Neural cell (in vitro differentiated cells): ENCODE measurements around the gene DNAL4. TPM values are rescaled to one million over a fixed set of nuclear protein-coding genes. Genes with fewer than 3 reads are reported as not detected.
A peak's percentile ranks its signal among the peaks of the same experiment; 100 is the strongest.

Experiments used
- H2AFZ ChIP-seq: fragments of 200-600, 300-800 bp; sonication (generic), shearing (Covaris generic); 2 replicates; pipeline ENCODE4 v1.6.0; 2014; ENCODE audit warnings: low read depth, mild to moderate bottlenecking, antibody characterized with exemption, low read length, moderate library complexity
- H3F3A ChIP-seq: fragments of 200-600 bp; shearing (Covaris generic); 2 replicates; pipeline ENCODE4 v1.6.1; 2016; ENCODE audit warnings: mild to moderate bottlenecking, moderate library complexity, mixed read lengths, antibody characterized with exemption, low read length; ENCODE audit not compliant: insufficient read depth, poor library complexity, severe bottlenecking
- H3K27ac ChIP-seq: fragments of 200-600, 300-800 bp; sonication (generic), shearing (Covaris generic); 2 replicates; pipeline ENCODE4 v1.5.1; 2014; ENCODE audit warnings: mild to moderate bottlenecking, low read length, moderate library complexity
- H3K27me3 ChIP-seq: fragments of 300-800, 200-600 bp; sonication (generic), shearing (Covaris generic); 2 replicates; pipeline ENCODE4 v1.6.0; 2014; ENCODE audit warnings: mild to moderate bottlenecking, low read depth, low read length, moderate library complexity; ENCODE audit not compliant: insufficient read depth
- H3K36me3 ChIP-seq: fragments of 300-800, 200-600 bp; sonication (generic), shearing (Covaris generic); 2 replicates; pipeline ENCODE4 v1.5.1; 2014; ENCODE audit warnings: mild to moderate bottlenecking, antibody characterized with exemption, low read length, moderate library complexity; ENCODE audit not compliant: insufficient read depth
- H3K4me2 ChIP-seq: fragments of 300-800, 200-600 bp; sonication (generic), shearing (Covaris generic); 2 replicates; pipeline ENCODE4 v1.6.0; 2014; ENCODE audit warnings: mild to moderate bottlenecking, low read length
- H3K4me3 ChIP-seq: fragments of 300-800, 200-600 bp; sonication (generic), shearing (Covaris generic); 2 replicates; pipeline ENCODE4 v1.5.1; 2014; ENCODE audit warnings: mild to moderate bottlenecking, low read length, moderate library complexity
- H3K79me2 ChIP-seq: fragments of 200-600 bp; shearing (Covaris generic); replicated peaks from 2 replicates; pipeline ENCODE4 v1.6.0; 2014; ENCODE audit warnings: mild to moderate bottlenecking, low read length, moderate library complexity; ENCODE audit not compliant: insufficient read depth
- H3K9ac ChIP-seq: fragments of 300-800, 200-600 bp; sonication (generic), shearing (Covaris generic); 2 replicates; pipeline ENCODE4 v1.6.1; 2016; ENCODE audit warnings: mild to moderate bottlenecking, low read length, mixed read lengths
- H3K9me2 ChIP-seq: fragments of 200-600 bp; shearing (Covaris generic); 2 replicates; pipeline ENCODE4 v1.6.1; 2016; ENCODE audit warnings: mild to moderate bottlenecking, low read length, mixed read lengths; ENCODE audit not compliant: insufficient read depth
- H3K9me3 ChIP-seq: fragments of 200-600, 300-800 bp; sonication (generic), shearing (Covaris generic); 2 replicates; pipeline ENCODE4 v1.6.1; 2016; ENCODE audit warnings: mild to moderate bottlenecking, mixed run types, low read length, moderate library complexity, mixed read lengths
- H4K20me1 ChIP-seq: fragments of 200-600 bp; shearing (Covaris generic); 2 replicates; pipeline ENCODE4 v1.6.1; 2016; ENCODE audit warnings: mild to moderate bottlenecking, mixed run types; ENCODE audit not compliant: insufficient read depth
- CTCF ChIP-seq: fragments of 450-650 bp; IDR thresholded peaks from 2 replicates; pipeline ENCODE4 v1.5.1; 2014; ENCODE audit warnings: antibody characterized with exemption, mild to moderate bottlenecking, moderate library complexity; ENCODE audit not compliant: poor library complexity, severe bottlenecking
- EP300 ChIP-seq: fragments of 450-650 bp; conservative IDR thresholded peaks from 2 replicates; pipeline ENCODE4 v1.6.1; 2014; ENCODE audit warnings: antibody characterized with exemption, mild to moderate bottlenecking, moderate library complexity; ENCODE audit not compliant: poor library complexity, severe bottlenecking
- EZH2 ChIP-seq: fragments of 200-600, 300-800 bp; shearing (Covaris generic), sonication (generic); IDR thresholded peaks from 2 replicates; pipeline ENCODE4 v1.6.1; 2014; ENCODE audit warnings: antibody characterized with exemption, low read length, borderline replicate concordance, mild to moderate bottlenecking; ENCODE audit not compliant: insufficient read depth, poor library complexity, severe bottlenecking
- MXI1 ChIP-seq: fragments of 450-650 bp; conservative IDR thresholded peaks from 2 replicates; pipeline ENCODE4 v1.6.1; 2014; ENCODE audit warnings: antibody characterized with exemption, mild to moderate bottlenecking; ENCODE audit not compliant: poor library complexity, severe bottlenecking
- POLR2AphosphoS5 ChIP-seq: IDR thresholded peaks from 2 replicates; pipeline ENCODE4 v1.6.1; 2012
- RAD21 ChIP-seq: fragments of 450-650 bp; conservative IDR thresholded peaks from 2 replicates; pipeline ENCODE4 v1.6.1; 2014; ENCODE audit warnings: antibody characterized with exemption, mild to moderate bottlenecking, moderate library complexity
- SMC3 ChIP-seq: fragments of 450-650 bp; conservative IDR thresholded peaks from 2 replicates; pipeline ENCODE4 v1.6.1; 2014; ENCODE audit warnings: antibody characterized with exemption, mild to moderate bottlenecking, moderate library complexity; ENCODE audit not compliant: poor library complexity
- TAF1 ChIP-seq: IDR thresholded peaks from 2 replicates; pipeline ENCODE4 v1.6.1; 2012; ENCODE audit warnings: low read depth
- polyA plus RNA-seq: library from polyadenylated mRNA; depleted of rRNA; stranded (reverse); fragments of >200 nt; gene quantifications from 2 replicates; pipeline ENCODE4 v1.2.3, GENCODE V29; 2014
- TF ChIP-seq, protein P1 (sequence below): IDR thresholded peaks from 2 replicates; pipeline ENCODE4 v1.6.1; 2012; ENCODE audit warnings: borderline replicate concordance

Gene DNAL4
- polyA plus RNA-seq, 1 donor from 2014 or later = 95.0 TPM

- Histone ChIP-seq H3K36me3 (no peaks in the 10 kb centered on the region), H2AFZ (peak overlapping the region; percentile 27), H3K79me2 (peaks cover 25% of the 10 kb centered on the region), H3K27me3 (no peaks in the 10 kb centered on the region), H3K4me2 (peak overlapping the region; percentile 81), H3K9me2 (no peaks in the 10 kb centered on the region), H3K9me3 (no peaks in the 10 kb centered on the region), H3K9ac (peak overlapping the region; percentile 92), H3K27ac (peak overlapping the region; percentile 91), H3F3A (no peaks in the 10 kb centered on the region), H3K4me3 (peak overlapping the region; percentile 95), H4K20me1 (no peaks in the 10 kb centered on the region)
- no peak for TF ChIP-seq SMC3
- no peak for TF ChIP-seq EZH2
- TF ChIP-seq POLR2AphosphoS5 = peak; percentile 1
- TF ChIP-seq TAF1 = no peak
- TF ChIP-seq, protein P1, sequence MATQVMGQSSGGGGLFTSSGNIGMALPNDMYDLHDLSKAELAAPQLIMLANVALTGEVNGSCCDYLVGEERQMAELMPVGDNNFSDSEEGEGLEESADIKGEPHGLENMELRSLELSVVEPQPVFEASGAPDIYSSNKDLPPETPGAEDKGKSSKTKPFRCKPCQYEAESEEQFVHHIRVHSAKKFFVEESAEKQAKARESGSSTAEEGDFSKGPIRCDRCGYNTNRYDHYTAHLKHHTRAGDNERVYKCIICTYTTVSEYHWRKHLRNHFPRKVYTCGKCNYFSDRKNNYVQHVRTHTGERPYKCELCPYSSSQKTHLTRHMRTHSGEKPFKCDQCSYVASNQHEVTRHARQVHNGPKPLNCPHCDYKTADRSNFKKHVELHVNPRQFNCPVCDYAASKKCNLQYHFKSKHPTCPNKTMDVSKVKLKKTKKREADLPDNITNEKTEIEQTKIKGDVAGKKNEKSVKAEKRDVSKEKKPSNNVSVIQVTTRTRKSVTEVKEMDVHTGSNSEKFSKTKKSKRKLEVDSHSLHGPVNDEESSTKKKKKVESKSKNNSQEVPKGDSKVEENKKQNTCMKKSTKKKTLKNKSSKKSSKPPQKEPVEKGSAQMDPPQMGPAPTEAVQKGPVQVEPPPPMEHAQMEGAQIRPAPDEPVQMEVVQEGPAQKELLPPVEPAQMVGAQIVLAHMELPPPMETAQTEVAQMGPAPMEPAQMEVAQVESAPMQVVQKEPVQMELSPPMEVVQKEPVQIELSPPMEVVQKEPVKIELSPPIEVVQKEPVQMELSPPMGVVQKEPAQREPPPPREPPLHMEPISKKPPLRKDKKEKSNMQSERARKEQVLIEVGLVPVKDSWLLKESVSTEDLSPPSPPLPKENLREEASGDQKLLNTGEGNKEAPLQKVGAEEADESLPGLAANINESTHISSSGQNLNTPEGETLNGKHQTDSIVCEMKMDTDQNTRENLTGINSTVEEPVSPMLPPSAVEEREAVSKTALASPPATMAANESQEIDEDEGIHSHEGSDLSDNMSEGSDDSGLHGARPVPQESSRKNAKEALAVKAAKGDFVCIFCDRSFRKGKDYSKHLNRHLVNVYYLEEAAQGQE = peak; percentile 31
- TF ChIP-seq CTCF = no peak
- no peak for TF ChIP-seq MXI1
- TF ChIP-seq RAD21 = no peak
- no peak for TF ChIP-seq EP300
Measured at GRCh38 chr22:38755155-38755910, 38.6 kb downstream of the DNAL4 start.

DNA sequence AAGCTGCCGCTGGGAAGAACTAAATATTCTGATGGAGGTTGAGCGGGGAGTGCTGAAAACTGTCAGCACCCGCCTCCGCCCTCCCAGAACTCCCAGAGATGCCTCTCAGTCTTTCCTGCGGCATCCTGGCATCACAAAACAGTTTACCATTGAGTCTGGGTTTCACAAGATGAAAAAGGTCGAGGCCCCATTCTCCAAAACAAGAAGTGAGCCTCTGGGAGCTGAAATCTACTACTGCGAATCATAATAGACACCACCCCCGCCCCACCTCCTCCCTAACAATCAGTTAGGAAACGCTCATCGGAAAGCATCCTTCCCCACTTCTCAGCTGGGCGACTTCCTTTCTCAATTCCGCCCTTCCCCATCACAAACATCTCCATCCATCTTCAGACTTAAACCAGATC is 39.2 kb downstream of the DNAL4 start:
- Histone ChIP-seq H2AFZ (peak overlapping the region; percentile 27), H3F3A (no peaks in the 10 kb centered on the region), H3K9me3 (no peaks in the 10 kb centered on the region), H3K9me2 (no peaks in the 10 kb centered on the region), H4K20me1 (no peaks in the 10 kb centered on the region), H3K27me3 (no peaks in the 10 kb centered on the region), H3K4me2 (peak overlapping the region; percentile 81), H3K9ac (peak overlapping the region; percentile 92), H3K79me2 (peaks cover 25% of the 10 kb centered on the region), H3K4me3 (peak overlapping the region; percentile 95), H3K36me3 (no peaks in the 10 kb centered on the region), H3K27ac (peak overlapping the region; percentile 91)
- TF ChIP-seq RAD21 (no peak), EZH2 (no peak), MXI1 (no peak), TAF1 (peak; percentile 29), EP300 (no peak), SMC3 (no peak), POLR2AphosphoS5 (no peak)
- TF ChIP-seq, protein P1 = no peak
